Stimulated activated naive CD8-positive, alpha-beta T cell treated with anti-CD3 and anti-CD28 coated beads, Interleukin-15, Interleukin-2, amounts not matched to agents 100 ng/mL and 50 ng/mL, for 24 hours (primary cell): ENCODE data around the gene FNDC11.

Experiments used
- H3K27ac Mint-ChIP-seq: one replicate; pipeline ENCODE4 v1.8.0; 2021; ENCODE audit warnings: mild to moderate bottlenecking, mixed read lengths
- H3K27me3 Mint-ChIP-seq: one replicate; pipeline ENCODE4 v1.8.0; 2021; ENCODE audit warnings: mixed read lengths
- H3K36me3 Mint-ChIP-seq: one replicate; pipeline ENCODE4 v1.8.0; 2021; ENCODE audit warnings: low read depth, mixed read lengths
- H3K4me1 Mint-ChIP-seq: one replicate; pipeline ENCODE4 v1.8.0; 2021; ENCODE audit warnings: low read depth, mixed read lengths
- H3K4me3 Mint-ChIP-seq: one replicate; pipeline ENCODE4 v1.8.0; 2021; ENCODE audit warnings: mild to moderate bottlenecking, mixed read lengths
- H3K9me3 Mint-ChIP-seq: one replicate; pipeline ENCODE4 v1.8.0; 2021; ENCODE audit warnings: mixed read lengths

Gene FNDC11

DNA sequence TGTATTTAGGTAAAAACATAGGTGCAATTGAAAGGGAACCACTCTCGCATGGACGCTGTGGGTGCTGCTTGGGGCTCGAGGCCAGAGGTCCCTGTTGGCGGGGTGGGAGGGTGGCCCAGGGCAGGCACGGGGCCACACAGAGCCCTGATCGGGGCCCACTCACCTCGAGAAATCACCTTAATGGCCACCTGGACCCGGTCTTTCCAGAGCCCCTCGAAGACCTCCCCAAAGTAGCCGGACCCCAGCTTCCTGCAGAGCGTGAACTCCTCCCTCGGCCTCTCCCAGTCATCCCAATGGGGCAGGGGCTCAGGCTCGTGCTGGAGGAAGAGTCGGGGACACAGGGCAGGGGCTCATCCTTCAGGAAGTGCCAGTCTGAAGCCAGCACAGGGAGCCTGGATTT, 20.6 kb upstream of the FNDC11 start:
- Mint-ChIP-seq H3K4me3 (no peak overlapping the region), H3K36me3 (no peaks in the 10 kb centered on the region), H3K27me3 (no peaks in the 10 kb centered on the region), H3K27ac (no peak overlapping the region), H3K9me3 (no peaks in the 10 kb centered on the region), H3K4me1 (peaks cover 16% of the 10 kb centered on the region)

DNA sequence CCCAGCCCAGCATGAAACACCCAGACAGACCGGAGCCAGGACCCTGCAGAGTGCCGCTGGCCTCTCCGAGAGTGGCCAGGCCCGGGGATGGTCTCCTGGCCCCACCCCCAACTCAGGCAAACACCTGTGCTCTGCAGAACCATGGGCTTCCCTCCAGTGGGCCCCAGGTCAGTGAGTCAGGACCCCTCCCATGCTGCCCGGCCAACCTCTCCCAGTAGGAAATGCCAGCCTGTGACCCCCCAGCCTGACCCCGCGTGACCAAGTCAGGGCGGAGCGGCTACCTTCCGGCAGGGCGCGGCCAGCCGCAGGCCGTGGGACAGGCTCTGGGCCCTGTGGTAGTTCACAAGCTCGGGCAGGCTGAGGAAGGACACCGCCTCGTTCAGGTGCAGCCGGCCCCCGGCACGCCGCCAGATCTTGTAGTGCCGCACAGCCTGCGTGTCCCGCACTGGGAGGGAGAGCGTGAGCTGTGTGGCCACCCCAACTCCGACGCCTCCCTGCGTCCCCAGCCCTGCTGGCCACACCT, 20.0 kb upstream of the FNDC11 start:
- Mint-ChIP-seq H3K36me3 (no peaks in the 10 kb centered on the region), H3K9me3 (no peaks in the 10 kb centered on the region), H3K4me3 (no peak overlapping the region), H3K27ac (no peak overlapping the region), H3K4me1 (peaks cover 20% of the 10 kb centered on the region), H3K27me3 (no peaks in the 10 kb centered on the region)

DNA sequence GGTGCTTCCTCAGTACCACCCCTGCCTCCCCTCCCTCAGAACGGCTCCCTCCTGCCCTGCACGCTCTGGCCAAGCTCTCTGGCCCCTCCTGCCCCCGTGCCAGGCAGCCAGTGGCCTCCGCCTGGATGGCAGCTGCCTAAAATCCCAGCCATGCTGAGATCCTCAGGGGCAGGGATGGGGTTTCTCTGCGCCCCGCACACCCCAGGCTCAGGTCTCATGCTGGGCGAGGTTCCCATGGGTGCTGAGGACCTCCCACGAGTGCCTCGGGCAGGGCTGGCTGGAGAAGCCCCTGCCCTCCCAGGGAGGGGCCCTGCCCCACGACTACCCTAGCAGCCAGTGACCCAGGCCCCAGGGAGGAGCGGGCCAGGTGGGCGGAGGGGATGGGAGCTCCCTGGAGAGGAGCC, 19.5 kb upstream of the FNDC11 start:
- H3K27me3 Mint-ChIP-seq, result no peaks in the 10 kb centered on the region
- no peak overlapping the region for H3K27ac Mint-ChIP-seq
- H3K9me3 Mint-ChIP-seq, result no peaks in the 10 kb centered on the region
- no peaks in the 10 kb centered on the region for H3K36me3 Mint-ChIP-seq
- H3K4me3 Mint-ChIP-seq, result no peak overlapping the region
- peaks cover 20% of the 10 kb centered on the region for H3K4me1 Mint-ChIP-seq

DNA sequence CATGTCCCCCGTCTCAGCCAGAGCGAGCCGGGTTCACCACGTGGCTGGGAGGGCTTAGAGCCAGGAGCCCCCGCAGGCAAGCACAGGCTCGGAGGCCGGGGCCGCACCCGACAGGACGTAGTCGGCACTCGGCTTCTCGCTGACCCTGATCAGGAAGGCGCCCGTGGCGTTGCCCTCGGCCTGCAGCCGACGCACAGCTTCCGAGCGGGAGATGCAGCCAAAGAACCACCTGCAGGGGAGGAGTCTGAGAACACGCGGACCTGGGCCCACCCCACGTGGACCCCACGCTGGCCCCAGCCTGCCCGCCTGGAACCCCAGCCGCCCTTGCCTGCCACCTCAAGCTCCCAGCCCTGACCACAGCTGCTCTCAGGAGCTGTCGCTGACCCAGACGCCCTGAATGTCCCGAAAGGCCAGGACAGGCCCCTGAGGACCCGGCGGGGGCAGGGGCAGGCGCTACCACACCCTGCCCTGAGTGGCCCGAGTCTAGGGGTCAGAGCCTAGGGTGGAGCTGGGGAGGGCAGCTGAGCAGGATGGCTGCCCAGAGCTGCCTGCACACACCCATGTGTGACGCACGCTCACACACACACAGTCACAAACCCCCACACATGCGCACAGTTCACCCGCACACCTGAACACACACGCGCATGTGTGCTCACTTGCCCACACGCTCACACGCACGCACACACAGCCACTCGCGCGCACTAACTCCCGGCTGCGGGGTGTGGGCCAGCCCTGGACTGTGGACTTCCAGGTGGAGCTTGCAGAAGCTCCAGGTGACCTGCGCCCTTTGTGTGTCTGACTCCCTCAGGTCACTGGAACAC, 18.9 kb upstream of the FNDC11 start:
- H3K4me3 Mint-ChIP-seq, result no peak overlapping the region
- no peak overlapping the region for H3K27ac Mint-ChIP-seq
- H3K4me1 Mint-ChIP-seq, result peaks cover 20% of the 10 kb centered on the region
- no peaks in the 10 kb centered on the region for H3K27me3 Mint-ChIP-seq
- no peaks in the 10 kb centered on the region for H3K9me3 Mint-ChIP-seq
- no peaks in the 10 kb centered on the region for H3K36me3 Mint-ChIP-seq

DNA sequence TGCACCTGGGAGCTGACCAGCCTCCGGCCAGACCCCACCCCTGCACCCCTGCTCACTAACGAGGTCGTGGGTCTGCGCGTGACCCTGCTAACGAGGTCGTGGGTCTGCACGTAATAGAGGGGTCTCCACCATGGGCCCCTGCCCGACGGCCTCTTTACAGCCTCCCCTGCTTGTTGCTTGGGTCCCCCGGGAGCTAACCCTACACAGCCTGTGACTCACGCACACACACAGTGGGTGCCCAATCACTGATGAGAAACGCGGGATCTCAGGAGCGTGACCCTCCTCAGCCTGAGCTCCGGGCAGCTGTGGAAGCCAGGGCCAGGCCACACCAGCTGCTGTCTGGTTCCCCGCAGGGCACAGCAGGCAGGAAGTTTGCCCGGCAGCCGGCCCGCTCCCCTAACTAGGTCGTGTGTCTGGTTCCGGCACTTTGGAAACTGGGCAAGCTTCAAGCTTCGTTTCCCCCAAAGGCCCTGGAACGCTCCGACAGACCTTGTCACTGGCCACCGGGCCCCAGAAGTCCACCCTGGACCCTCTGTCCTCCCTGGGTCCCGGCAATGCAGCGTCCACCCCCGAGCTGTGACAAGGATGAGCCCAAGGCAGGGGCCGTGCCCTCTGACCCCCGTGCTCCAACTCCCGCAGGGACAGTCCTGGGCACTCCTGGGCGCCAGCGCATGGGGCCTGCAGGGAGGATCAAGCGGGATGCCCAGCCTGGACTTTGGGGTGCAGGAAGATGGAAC, 17.6 kb upstream of the FNDC11 start:
- Mint-ChIP-seq H3K4me3 (no peak overlapping the region), H3K9me3 (no peaks in the 10 kb centered on the region), H3K4me1 (peaks cover 20% of the 10 kb centered on the region), H3K27ac (no peak overlapping the region), H3K36me3 (no peaks in the 10 kb centered on the region), H3K27me3 (no peaks in the 10 kb centered on the region)

DNA sequence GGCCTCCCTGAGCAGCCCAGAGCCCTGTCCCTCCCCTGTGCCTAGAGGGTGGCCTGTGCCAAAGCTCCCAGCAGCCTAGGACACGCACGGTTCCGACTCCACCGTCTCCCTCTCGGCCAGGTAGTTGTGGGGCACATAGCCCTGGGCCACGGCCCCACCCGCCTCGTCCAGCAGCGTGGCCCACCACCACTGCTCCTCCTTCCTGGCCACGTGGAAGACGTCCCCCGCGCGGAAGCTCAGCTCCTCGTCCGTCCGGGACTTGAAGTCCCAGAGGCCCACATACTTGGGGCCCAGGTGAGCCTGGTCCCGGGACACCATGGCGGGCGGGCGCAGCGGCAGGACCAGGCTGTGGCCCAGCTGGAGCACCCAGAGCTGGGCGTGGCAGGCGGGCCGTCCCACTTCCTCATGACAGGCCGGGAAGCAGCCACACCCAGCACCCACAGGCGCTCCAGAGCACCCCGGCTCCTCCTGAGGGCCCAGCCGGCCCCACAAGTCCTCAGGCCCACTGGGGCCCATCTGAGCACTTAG, 16.9 kb upstream of the FNDC11 start, which contains the start of gene PTK6:
Gene PTK6, minus strand, starts transcription at position 380 of the 528 bp plus-strand sequence. Its CDS starts 62 bp downstream, at position 318.
- Mint-ChIP-seq H3K27me3 (no peaks in the 10 kb centered on the region), H3K27ac (peak within 1 kb of the TSS; percentile 63), H3K9me3 (no peaks in the 10 kb centered on the region), H3K36me3 (no peaks in the 10 kb centered on the region), H3K4me1 (peaks cover 20% of the 10 kb centered on the region), H3K4me3 (peak within 1 kb of the TSS; percentile 60)

DNA sequence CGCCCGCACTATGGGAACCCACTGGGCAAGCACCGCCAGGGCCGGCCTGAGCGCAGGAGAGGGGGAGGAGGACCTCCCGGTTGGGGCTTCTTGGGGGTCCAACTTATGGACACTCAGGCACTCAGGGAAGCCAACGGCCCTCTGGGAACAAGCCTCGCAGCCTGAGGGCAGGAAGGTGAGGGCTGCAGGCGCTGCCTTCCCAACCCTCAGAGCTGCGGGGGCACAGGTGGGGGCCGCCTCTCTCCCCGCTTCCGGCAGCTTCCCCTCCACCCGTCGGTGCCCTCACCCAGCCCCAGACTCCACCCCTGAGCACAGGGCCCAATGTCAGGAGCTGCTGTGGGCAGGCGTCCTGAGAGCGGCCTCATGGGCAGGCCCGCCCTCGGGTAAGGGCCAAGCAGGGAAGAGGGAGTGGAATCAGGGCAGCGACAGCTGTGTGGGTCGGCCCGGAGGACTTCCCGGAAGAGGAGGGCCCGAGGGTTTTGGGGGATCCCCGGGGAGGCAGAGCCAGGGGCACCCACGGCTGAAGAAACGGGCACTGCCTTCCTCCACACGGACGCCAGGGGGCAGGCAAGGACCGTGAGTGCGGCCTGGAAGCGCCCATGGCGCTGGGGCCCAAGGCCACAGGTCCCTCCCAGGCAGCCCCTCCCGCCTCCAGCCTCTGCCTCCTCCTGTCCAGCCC, 16.3 kb upstream of the FNDC11 start:
- Mint-ChIP-seq H3K9me3 (no peaks in the 10 kb centered on the region), H3K27ac (peak overlapping the region; percentile 63), H3K4me3 (peak overlapping the region; percentile 60), H3K27me3 (no peaks in the 10 kb centered on the region), H3K4me1 (peaks cover 20% of the 10 kb centered on the region), H3K36me3 (no peaks in the 10 kb centered on the region)

DNA sequence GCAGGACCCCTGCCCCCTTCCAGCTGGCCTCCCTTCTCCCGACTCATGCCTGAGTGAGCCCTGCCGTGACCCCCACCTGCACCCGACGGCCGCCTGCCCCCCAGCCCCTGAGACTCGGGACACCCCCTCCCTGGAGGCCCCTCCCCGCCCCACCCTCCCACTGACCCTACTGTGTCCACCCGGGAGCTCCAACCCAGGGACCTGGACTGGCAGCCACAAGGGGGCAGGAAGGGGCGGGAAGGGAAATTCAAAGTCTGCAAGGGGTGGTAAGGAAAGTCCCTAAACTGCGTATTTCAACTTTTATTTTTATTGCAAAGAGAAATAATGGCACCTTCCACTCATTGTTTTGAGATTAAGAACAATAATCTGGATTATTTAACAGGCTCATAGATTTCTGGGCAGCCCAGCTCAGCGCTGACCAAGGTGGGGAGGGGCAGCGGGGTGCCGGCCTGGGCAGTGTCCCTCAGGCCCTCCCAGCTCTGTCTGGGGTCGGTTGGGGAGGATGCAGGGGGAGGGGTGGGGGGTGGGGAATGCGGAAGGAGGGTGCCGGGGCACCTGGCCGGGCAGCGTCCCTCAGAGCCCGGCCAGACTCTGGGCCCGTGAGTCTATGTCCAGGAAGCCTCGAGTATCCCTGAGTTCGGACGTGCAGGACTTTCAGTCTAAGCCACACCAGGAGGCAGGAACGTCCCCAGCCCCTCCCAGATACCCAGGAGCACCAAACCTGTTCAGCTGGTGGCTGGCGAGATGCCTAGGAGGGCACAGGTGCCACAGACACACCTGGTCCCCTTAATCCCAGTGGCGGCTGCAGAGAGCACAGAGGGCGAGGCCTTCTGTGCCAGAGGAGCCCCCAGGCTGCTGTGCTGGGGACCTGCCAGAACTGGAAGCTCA, 15.5 kb upstream of the FNDC11 start:
- Mint-ChIP-seq H3K27ac (no peak overlapping the region), H3K4me1 (peaks cover 20% of the 10 kb centered on the region), H3K9me3 (no peaks in the 10 kb centered on the region), H3K36me3 (no peaks in the 10 kb centered on the region), H3K27me3 (no peaks in the 10 kb centered on the region), H3K4me3 (no peak overlapping the region)

DNA sequence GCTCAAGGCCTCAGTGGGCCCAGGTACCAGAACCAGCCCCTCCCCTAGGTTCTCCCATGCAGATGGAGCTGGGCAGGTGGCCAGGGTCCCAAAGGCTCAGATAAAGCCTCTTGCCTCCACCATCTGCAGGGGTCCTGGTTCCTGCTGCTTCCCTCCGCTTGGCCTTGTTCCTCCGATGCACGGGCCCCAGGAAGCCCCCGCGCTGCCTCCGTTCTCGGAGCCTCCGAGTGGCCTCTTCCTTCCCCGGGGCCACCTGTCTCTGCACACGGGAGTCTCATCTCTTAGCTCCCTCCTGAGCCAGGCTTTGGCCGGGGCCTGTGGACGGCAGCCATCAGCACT, 14.9 kb upstream of the FNDC11 start:
- Mint-ChIP-seq H3K4me3 (no peak overlapping the region), H3K36me3 (no peaks in the 10 kb centered on the region), H3K27me3 (no peaks in the 10 kb centered on the region), H3K9me3 (no peaks in the 10 kb centered on the region), H3K27ac (no peak overlapping the region), H3K4me1 (peaks cover 20% of the 10 kb centered on the region)

DNA sequence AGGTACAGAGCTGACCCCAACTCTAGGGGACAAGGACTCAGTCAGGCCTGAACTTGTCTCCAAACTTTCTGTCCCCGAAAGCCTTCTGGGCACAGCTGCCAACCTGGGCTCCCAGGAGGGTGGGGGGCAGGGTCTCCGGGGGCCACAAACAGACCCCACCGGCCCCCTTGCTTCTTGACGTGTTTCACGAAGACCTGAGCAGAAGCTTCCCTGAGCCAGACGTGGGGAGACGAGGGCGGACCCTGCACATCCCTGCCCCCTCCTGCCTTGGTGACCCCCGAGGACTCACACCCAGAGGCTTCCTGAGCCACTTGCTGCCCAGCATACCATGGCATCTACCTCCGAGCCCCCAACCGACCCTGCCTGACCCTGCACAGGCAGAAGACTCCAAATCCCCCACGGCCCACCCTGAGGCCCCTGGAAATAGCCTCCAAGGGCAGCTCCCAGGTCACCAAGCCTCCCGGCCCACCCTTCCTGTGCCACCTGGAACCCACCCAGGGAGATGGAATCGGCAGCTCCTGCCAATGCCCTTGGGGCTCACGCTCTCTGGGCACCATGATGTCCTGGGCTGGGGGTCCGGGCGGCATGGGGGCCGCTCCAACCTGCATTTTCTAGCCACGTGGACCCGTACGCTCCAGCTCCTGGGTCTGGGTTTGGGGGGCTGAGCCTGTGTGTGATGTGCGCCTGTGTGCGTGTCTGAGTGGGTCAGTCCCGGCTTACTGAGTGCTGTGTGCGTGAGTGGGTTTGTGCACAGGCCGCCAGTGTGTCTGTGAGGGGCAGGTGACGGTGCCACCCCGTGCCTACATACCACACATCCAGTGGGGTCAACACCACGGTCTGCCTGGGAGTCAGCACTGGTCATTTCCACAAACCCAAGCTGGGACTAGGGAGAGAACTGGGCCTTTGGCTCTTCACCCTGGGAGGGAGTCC, 14.3 kb upstream of the FNDC11 start:
- Mint-ChIP-seq H3K9me3 (no peaks in the 10 kb centered on the region), H3K4me3 (no peak overlapping the region), H3K27ac (no peak overlapping the region), H3K36me3 (no peaks in the 10 kb centered on the region), H3K4me1 (peaks cover 20% of the 10 kb centered on the region), H3K27me3 (no peaks in the 10 kb centered on the region)

DNA sequence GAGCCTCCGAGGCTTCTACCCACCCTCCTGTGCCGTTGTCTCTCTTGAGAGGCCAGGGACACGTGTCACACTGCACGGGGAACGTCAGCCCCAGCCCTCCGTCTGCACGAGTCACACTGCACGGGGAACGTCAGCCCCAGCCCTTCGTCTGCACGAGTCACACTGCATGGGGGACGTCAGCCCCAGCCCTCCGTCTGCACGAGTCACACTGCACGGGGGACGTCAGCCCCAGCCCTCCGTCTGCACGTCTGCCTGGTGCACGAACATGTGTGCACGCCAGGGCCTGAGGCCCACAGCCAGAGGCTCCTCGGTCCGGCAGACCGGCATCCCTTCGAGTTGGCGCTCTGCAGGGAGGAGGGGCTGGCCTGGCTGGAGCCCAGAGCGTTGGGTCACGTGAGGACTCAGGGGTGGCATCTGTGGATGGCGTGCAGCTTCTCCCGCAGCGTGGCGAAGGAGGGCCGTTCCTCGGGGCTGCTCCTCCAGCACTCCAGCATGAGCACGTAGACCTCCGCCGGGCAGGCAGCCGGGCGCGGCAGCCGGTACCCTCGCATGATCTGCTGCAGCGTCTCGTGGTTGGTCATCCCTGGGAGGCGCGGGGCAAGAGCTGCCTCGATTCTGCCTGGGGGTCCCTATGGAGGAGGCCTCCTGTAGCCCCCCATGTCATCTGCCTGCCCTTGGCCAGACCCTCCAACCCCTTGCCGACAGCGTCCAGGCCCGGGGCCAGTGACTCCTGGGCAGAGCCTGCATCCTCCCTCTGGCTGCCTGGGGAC, 13.4 kb upstream of the FNDC11 start:
- Mint-ChIP-seq H3K27me3 (no peaks in the 10 kb centered on the region), H3K4me1 (peaks cover 20% of the 10 kb centered on the region), H3K9me3 (no peaks in the 10 kb centered on the region), H3K27ac (no peak overlapping the region), H3K36me3 (no peaks in the 10 kb centered on the region), H3K4me3 (no peak overlapping the region)

DNA sequence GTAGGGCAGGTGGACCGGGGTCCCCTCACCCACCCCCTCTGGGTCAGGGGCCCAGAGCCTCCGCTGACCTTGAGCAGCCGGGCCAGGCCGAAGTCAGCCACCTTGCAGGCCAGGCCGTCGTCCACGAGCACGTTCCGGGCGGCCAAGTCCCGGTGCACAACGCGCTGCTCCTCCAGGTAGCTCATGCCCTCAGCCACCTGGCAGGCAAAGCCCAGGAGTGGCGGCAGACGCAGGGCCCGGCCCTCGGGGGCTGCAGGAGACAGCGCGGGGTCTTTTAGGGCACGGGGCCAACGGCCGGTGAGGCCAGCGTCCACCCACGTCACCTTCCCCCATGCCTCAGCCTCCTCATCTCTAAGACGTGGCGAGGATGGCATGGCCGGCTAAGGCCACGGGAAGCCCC, 12.6 kb upstream of the FNDC11 start:
- H3K9me3 Mint-ChIP-seq, result no peaks in the 10 kb centered on the region
- no peaks in the 10 kb centered on the region for H3K27me3 Mint-ChIP-seq
- H3K4me3 Mint-ChIP-seq, result no peak overlapping the region
- H3K4me1 Mint-ChIP-seq, result peaks cover 18% of the 10 kb centered on the region
- H3K27ac Mint-ChIP-seq, result no peak overlapping the region
- H3K36me3 Mint-ChIP-seq, result no peaks in the 10 kb centered on the region
